ENCODE results near the gene IKBKE.

GRCh38 chr1:206435445-206435844 lies 34.8 kb upstream of the IKBKE start:
- no peak for TF ChIP-seq CTCF (IDR thresholded peaks at IDR 0.05)
- TF ChIP-seq POLR2A (IDR thresholded peaks at IDR 0.05), result no peak

Data from thyroid gland (tissue), 4 donors.